Smooth muscle cell (in vitro differentiated cells): ENCODE data around the gene CDH23. TPM values are rescaled to one million over a fixed set of nuclear protein-coding genes. Genes with fewer than 3 reads are reported as not detected.

ENCODE experiments used
- DNase-seq: peaks from one replicate; lab custom pipeline; 2025; ENCODE audit not compliant: unreplicated experiment; lab: John Stamatoyannopoulos, UW
- H2AFZ ChIP-seq: fragments of 200-600 bp; sonication (generic); 2 replicates; pipeline ENCODE4 v1.6.0; 2016; ENCODE audit warnings: antibody characterized with exemption, low read depth, mild to moderate bottlenecking
- H3F3A ChIP-seq: fragments of 200-600 bp; sonication (generic); 2 replicates; pipeline ENCODE4 v1.6.0; 2017; ENCODE audit warnings: antibody characterized with exemption, low read depth
- H3K27ac ChIP-seq: fragments of 200-600 bp; sonication (generic); 2 replicates; pipeline ENCODE4 v1.5.1; 2016; ENCODE audit warnings: low read depth, mild to moderate bottlenecking
- H3K27me3 ChIP-seq: fragments of 200-600 bp; sonication (generic); 2 replicates; pipeline ENCODE4 v1.6.1; 2016; ENCODE audit warnings: low read depth, mild to moderate bottlenecking
- H3K36me3 ChIP-seq: fragments of 200-600 bp; sonication (generic); 2 replicates; pipeline ENCODE4 v1.5.1; 2016; ENCODE audit warnings: low read depth
- H3K4me1 ChIP-seq: fragments of 200-600 bp; sonication (generic); 2 replicates; pipeline ENCODE4 v1.5.1; 2016; ENCODE audit warnings: low read depth
- H3K4me2 ChIP-seq: fragments of 200-600 bp; sonication (generic); 2 replicates; pipeline ENCODE4 v1.6.0; 2016; ENCODE audit warnings: mild to moderate bottlenecking
- H3K4me3 ChIP-seq: fragments of 200-600 bp; sonication (generic); 2 replicates; pipeline ENCODE4 v1.5.1; 2016; ENCODE audit warnings: mild to moderate bottlenecking
- H3K79me2 ChIP-seq: fragments of 200-600 bp; sonication (generic); 2 replicates; pipeline ENCODE4 v1.6.0; 2016; ENCODE audit warnings: low read depth, mild to moderate bottlenecking
- H3K9ac ChIP-seq: fragments of 200-600 bp; sonication (generic); 2 replicates; pipeline ENCODE4 v1.6.0; 2016; ENCODE audit warnings: low read depth
- H3K9me3 ChIP-seq: fragments of 200-600 bp; sonication (generic); replicated peaks from 2 replicates; pipeline ENCODE4 v1.5.1; 2016; ENCODE audit warnings: low read depth
- H4K20me1 ChIP-seq: fragments of 200-600 bp; sonication (generic); 2 replicates; pipeline ENCODE4 v1.6.0; 2016; ENCODE audit warnings: low read depth
- WGBS: methylation state at CpG from one replicate; pipeline ENCODE4 v1.1.7; 2016; ENCODE audit warnings: low lambda C conversion rate; 5-methylcytosine and 5-hydroxymethylcytosine counted together
- polyA plus RNA-seq: library from polyadenylated mRNA; unstranded; fragments of >200 nt; fragmentation: Nextera tagmentation; extraction: Ambion mirVana; gene quantifications from 2 replicates; pipeline ENCODE4 v1.2.1, GENCODE V29; 2016
- total RNA-seq: library from RNA; depleted of rRNA; stranded (reverse); fragments of >200 nt; gene quantifications from 2 replicates; pipeline ENCODE4 v1.2.3, GENCODE V29; 2014
- TF ChIP-seq, protein P1 (sequence below): fragments of 200-600 bp; sonication (generic); IDR thresholded peaks from 2 replicates; pipeline ENCODE4 v1.5.1; 2017; ENCODE audit warnings: borderline replicate concordance, mild to moderate bottlenecking, antibody characterized with exemption; ENCODE audit not compliant: insufficient read depth, poor library complexity, severe bottlenecking

The CDH23 gene
- total and polyA plus RNA-seq, 2 experiments from 2014 or later: 0.99 to 2.5 TPM

DNA sequence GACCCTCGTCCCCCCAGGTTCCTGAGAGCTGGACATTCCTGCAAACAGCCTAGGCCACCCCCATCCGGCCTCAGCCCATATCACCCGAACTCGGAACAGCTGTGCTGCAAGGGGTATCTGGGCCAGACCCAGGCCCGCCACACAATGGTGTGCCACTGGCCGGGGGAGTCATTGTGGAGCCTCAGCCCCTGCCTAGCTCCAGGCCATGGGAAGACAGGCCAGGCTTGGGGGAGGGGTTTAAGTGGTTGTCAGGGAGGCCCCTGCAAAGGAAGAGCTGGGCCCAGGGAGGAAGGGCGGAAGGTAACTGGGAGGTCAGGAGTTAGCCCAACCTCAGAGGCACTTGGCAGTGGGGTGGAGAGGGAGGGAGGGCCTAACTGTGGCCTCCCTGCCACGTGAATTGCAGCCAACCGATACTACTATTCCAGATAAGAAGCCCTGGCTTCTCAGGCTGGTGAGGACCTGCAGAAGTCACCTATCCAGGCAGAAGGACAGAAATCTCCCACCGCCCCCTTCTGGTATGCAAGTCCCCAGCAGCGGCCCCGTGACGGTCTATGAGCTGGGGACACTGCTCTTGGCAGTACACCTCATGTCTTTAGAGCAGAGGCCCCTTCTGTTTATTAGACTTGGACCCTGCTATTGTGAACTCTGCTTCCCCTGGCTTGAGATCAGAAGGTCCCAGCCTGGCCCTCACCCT, 349.8 kb downstream of the CDH23 start:
- DNase-seq: no peak
- no peaks in the 10 kb centered on the region for H3K9me3 ChIP-seq
- no peaks in the 10 kb centered on the region for H3K36me3 ChIP-seq
- WGBS: 76% methylated on average over 13 of the region's 13 CpGs
- no peaks in the 10 kb centered on the region for H3K27me3 ChIP-seq
- H3F3A ChIP-seq: no peaks in the 10 kb centered on the region
- H3K4me3 ChIP-seq: no peak overlapping the region
- TF ChIP-seq, protein P1, sequence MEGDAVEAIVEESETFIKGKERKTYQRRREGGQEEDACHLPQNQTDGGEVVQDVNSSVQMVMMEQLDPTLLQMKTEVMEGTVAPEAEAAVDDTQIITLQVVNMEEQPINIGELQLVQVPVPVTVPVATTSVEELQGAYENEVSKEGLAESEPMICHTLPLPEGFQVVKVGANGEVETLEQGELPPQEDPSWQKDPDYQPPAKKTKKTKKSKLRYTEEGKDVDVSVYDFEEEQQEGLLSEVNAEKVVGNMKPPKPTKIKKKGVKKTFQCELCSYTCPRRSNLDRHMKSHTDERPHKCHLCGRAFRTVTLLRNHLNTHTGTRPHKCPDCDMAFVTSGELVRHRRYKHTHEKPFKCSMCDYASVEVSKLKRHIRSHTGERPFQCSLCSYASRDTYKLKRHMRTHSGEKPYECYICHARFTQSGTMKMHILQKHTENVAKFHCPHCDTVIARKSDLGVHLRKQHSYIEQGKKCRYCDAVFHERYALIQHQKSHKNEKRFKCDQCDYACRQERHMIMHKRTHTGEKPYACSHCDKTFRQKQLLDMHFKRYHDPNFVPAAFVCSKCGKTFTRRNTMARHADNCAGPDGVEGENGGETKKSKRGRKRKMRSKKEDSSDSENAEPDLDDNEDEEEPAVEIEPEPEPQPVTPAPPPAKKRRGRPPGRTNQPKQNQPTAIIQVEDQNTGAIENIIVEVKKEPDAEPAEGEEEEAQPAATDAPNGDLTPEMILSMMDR: no peak
- H2AFZ ChIP-seq: no peak overlapping the region
- no peak overlapping the region for H3K27ac ChIP-seq
- no peak overlapping the region for H3K9ac ChIP-seq
- no peak overlapping the region for H3K4me2 ChIP-seq
- no peaks in the 10 kb centered on the region for H3K79me2 ChIP-seq
- no peaks in the 10 kb centered on the region for H4K20me1 ChIP-seq
- no peaks in the 10 kb centered on the region for H3K4me1 ChIP-seq

DNA sequence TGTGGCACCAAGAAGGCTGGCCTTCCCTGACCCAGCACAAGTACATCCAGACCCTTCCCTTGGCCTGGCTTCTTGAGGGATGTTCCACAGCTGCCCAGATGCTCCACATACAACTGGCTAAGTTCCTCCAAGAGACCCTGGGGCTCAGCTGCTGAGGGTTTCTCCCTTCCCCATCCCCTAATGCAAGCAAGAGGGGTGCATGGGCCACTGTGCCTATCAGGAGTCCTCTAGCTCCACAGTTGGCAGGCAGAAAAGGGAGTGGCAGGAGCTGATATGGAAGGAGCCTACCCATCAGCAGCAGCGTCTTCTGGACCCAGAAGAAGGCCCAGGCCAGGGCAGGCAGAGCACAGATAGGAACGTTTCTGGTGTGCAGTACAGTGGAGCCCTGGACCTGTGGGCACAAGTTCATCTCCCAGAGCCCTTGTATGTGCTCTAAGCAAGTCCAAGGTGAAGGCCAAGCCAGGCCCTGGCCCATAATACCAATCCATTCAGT, 350.4 kb downstream of the CDH23 start:
- H3K9me3 ChIP-seq: no peaks in the 10 kb centered on the region
- no peaks in the 10 kb centered on the region for H3F3A ChIP-seq
- H2AFZ ChIP-seq: no peak overlapping the region
- TF ChIP-seq, protein P1: no peak
- no peak overlapping the region for H3K9ac ChIP-seq
- H3K36me3 ChIP-seq: no peaks in the 10 kb centered on the region
- 93% methylated on average over 2 of the region's 2 CpGs for WGBS
- no peaks in the 10 kb centered on the region for H3K27me3 ChIP-seq
- H3K27ac ChIP-seq: no peak overlapping the region
- no peaks in the 10 kb centered on the region for H3K4me1 ChIP-seq
- no peak for DNase-seq
- H3K4me2 ChIP-seq: no peak overlapping the region
- H3K79me2 ChIP-seq: no peaks in the 10 kb centered on the region
- H4K20me1 ChIP-seq: no peaks in the 10 kb centered on the region
- H3K4me3 ChIP-seq: no peak overlapping the region

DNA sequence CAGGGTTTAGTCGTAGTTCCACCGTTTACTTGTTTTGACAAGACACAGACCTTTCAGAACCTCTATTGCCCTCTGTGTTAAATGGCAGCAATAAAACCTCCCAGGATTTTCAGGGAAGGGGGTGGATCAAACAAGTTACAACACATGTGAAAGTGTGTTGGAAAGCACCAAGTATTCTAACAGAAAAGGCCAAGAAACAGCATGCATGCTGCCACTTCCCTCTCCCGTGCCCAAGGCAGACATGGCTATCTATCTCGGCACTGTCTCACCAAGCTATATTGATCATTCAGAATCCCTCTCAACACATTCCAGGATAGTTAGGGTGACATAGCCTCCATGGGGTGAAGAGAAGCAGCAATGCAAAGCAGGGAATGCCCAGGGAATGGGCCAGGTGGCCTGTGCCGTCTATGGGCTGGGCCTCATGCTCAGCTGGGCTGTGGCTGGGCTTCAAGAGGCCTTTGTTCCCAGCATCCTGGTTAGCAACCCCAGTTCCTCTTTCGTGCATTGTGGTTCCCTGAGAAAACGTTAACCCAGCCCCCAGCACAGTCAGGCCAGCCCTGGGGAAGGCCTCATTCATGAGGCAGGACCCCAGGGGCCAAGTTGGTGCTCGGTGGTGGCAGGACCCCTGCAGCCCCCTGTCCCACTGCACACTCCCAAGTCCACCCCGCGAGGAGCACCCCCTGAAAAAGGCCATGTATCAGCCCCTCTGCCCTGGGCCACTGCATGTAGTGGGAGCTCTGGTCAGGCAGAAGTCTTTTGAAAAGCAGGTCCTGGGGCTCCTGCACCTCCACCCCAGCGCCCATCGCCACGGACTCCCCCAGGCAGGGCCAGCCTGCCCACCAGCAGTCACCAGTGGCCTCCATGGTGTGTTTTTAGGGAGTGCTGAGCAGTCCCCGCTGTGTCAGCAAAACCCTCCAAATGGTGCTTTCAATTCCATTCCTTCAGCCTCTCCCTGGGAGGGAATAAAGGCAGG, 351.1 kb downstream of the CDH23 start:
- TF ChIP-seq, protein P1: no peak
- Histone ChIP-seq H3K36me3 (no peaks in the 10 kb centered on the region), H3K9me3 (no peaks in the 10 kb centered on the region), H3K4me1 (no peaks in the 10 kb centered on the region), H3K4me3 (no peak overlapping the region), H4K20me1 (no peaks in the 10 kb centered on the region), H3K9ac (no peak overlapping the region), H3K4me2 (no peak overlapping the region), H3K27ac (no peak overlapping the region), H3F3A (no peaks in the 10 kb centered on the region), H3K79me2 (no peaks in the 10 kb centered on the region), H2AFZ (no peak overlapping the region), H3K27me3 (no peaks in the 10 kb centered on the region)
- DNase-seq: no peak
- 76% methylated on average over 13 of the region's 14 CpGs for WGBS
